ENCODE results near the gene AGTRAP. TPM values are rescaled to one million over a fixed set of nuclear protein-coding genes. Genes with fewer than 3 reads are reported as not detected.

The AGTRAP gene
- total and polyA plus RNA-seq, 2 of the 8 experiments (the other 6 are each of a cell fraction or from before 2014, with no cell fraction given), result 69.7 to 192 TPM

GRCh38 chr1:11765661-11766428, 29.9 kb downstream of the AGTRAP start (continued):
- TF ChIP-seq USF2 (IDR thresholded peaks at IDR 0.05; ENCODE audit: low read length) (no peak), RFX5 (IDR thresholded peaks at IDR 0.05; ENCODE audit: borderline replicate concordance, low read depth, low read length) (no peak)
- TF ChIP-seq, protein P1, sequence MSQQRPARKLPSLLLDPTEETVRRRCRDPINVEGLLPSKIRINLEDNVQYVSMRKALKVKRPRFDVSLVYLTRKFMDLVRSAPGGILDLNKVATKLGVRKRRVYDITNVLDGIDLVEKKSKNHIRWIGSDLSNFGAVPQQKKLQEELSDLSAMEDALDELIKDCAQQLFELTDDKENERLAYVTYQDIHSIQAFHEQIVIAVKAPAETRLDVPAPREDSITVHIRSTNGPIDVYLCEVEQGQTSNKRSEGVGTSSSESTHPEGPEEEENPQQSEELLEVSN (IDR thresholded peaks at IDR 0.05), result no peak

Measured in H1 (cell line).